Smooth muscle cell (in vitro differentiated cells): ENCODE results near the gene IMPACT. TPM values are rescaled to one million over a fixed set of nuclear protein-coding genes. Genes with fewer than 3 reads are reported as not detected.

Experiments
- DNase-seq: peaks from one replicate; lab custom pipeline; 2025; ENCODE audit not compliant: unreplicated experiment; lab: John Stamatoyannopoulos, UW
- H2AFZ ChIP-seq: fragments of 200-600 bp; sonication (generic); 2 replicates; pipeline ENCODE4 v1.6.0; 2016; ENCODE audit warnings: antibody characterized with exemption, low read depth, mild to moderate bottlenecking
- H3F3A ChIP-seq: fragments of 200-600 bp; sonication (generic); 2 replicates; pipeline ENCODE4 v1.6.0; 2017; ENCODE audit warnings: antibody characterized with exemption, low read depth
- H3K27ac ChIP-seq: fragments of 200-600 bp; sonication (generic); 2 replicates; pipeline ENCODE4 v1.5.1; 2016; ENCODE audit warnings: low read depth, mild to moderate bottlenecking
- H3K27me3 ChIP-seq: fragments of 200-600 bp; sonication (generic); 2 replicates; pipeline ENCODE4 v1.6.1; 2016; ENCODE audit warnings: low read depth, mild to moderate bottlenecking
- H3K36me3 ChIP-seq: fragments of 200-600 bp; sonication (generic); 2 replicates; pipeline ENCODE4 v1.5.1; 2016; ENCODE audit warnings: low read depth
- H3K4me1 ChIP-seq: fragments of 200-600 bp; sonication (generic); 2 replicates; pipeline ENCODE4 v1.5.1; 2016; ENCODE audit warnings: low read depth
- H3K4me2 ChIP-seq: fragments of 200-600 bp; sonication (generic); 2 replicates; pipeline ENCODE4 v1.6.0; 2016; ENCODE audit warnings: mild to moderate bottlenecking
- H3K4me3 ChIP-seq: fragments of 200-600 bp; sonication (generic); 2 replicates; pipeline ENCODE4 v1.5.1; 2016; ENCODE audit warnings: mild to moderate bottlenecking
- H3K79me2 ChIP-seq: fragments of 200-600 bp; sonication (generic); 2 replicates; pipeline ENCODE4 v1.6.0; 2016; ENCODE audit warnings: low read depth, mild to moderate bottlenecking
- H3K9ac ChIP-seq: fragments of 200-600 bp; sonication (generic); 2 replicates; pipeline ENCODE4 v1.6.0; 2016; ENCODE audit warnings: low read depth
- H3K9me3 ChIP-seq: fragments of 200-600 bp; sonication (generic); replicated peaks from 2 replicates; pipeline ENCODE4 v1.5.1; 2016; ENCODE audit warnings: low read depth
- H4K20me1 ChIP-seq: fragments of 200-600 bp; sonication (generic); 2 replicates; pipeline ENCODE4 v1.6.0; 2016; ENCODE audit warnings: low read depth
- WGBS: methylation state at CpG from one replicate; pipeline ENCODE4 v1.1.7; 2016; ENCODE audit warnings: low lambda C conversion rate; 5-methylcytosine and 5-hydroxymethylcytosine counted together
- polyA plus RNA-seq: library from polyadenylated mRNA; unstranded; fragments of >200 nt; fragmentation: Nextera tagmentation; extraction: Ambion mirVana; gene quantifications from 2 replicates; pipeline ENCODE4 v1.2.1, GENCODE V29; 2016
- small RNA-seq: library from RNA; depleted of rRNA; stranded (forward); fragments of <200 nt; gene quantifications from one replicate; pipeline ENCODE3, GENCODE V24; 2014
- total RNA-seq: library from RNA; depleted of rRNA; stranded (reverse); fragments of >200 nt; gene quantifications from 2 replicates; pipeline ENCODE4 v1.2.3, GENCODE V29; 2014
- TF ChIP-seq, protein P1 (sequence below): fragments of 200-600 bp; sonication (generic); IDR thresholded peaks from 2 replicates; pipeline ENCODE4 v1.5.1; 2017; ENCODE audit warnings: borderline replicate concordance, mild to moderate bottlenecking, antibody characterized with exemption; ENCODE audit not compliant: insufficient read depth, poor library complexity, severe bottlenecking

Gene IMPACT
- total and polyA plus RNA-seq, 2 experiments from 2014 or later, result 25.0 to 30.2 TPM

- no peaks in the 10 kb centered on the region for H4K20me1 ChIP-seq
- no peaks in the 10 kb centered on the region for H3K36me3 ChIP-seq
- H3K9me3 ChIP-seq, result no peaks in the 10 kb centered on the region
- 84% methylated on average over 7 of the region's 7 CpGs for WGBS
- no peak overlapping the region for H3K27ac ChIP-seq
- TF ChIP-seq, protein P1, sequence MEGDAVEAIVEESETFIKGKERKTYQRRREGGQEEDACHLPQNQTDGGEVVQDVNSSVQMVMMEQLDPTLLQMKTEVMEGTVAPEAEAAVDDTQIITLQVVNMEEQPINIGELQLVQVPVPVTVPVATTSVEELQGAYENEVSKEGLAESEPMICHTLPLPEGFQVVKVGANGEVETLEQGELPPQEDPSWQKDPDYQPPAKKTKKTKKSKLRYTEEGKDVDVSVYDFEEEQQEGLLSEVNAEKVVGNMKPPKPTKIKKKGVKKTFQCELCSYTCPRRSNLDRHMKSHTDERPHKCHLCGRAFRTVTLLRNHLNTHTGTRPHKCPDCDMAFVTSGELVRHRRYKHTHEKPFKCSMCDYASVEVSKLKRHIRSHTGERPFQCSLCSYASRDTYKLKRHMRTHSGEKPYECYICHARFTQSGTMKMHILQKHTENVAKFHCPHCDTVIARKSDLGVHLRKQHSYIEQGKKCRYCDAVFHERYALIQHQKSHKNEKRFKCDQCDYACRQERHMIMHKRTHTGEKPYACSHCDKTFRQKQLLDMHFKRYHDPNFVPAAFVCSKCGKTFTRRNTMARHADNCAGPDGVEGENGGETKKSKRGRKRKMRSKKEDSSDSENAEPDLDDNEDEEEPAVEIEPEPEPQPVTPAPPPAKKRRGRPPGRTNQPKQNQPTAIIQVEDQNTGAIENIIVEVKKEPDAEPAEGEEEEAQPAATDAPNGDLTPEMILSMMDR, result no peak
- no peak overlapping the region for H2AFZ ChIP-seq
- no peak overlapping the region for H3K4me3 ChIP-seq
- no peak for DNase-seq
- H3K79me2 ChIP-seq, result no peaks in the 10 kb centered on the region
- H3K27me3 ChIP-seq, result no peaks in the 10 kb centered on the region
- no peak overlapping the region for H3K4me2 ChIP-seq
- H3K4me1 ChIP-seq, result peaks cover 7% of the 10 kb centered on the region
- H3K9ac ChIP-seq, result no peak overlapping the region
- no peaks in the 10 kb centered on the region for H3F3A ChIP-seq
Measured at GRCh38 chr18:24502667-24503523, 76.4 kb downstream of the IMPACT start.

Small RNA genes within 50 kb of the gene (small RNA-seq; reads per million reads assigned to genes)
- not detected for gene RF00019

Other genes starting within 250 kb of the IMPACT start
- gene OSBPL1A, start 28.8 kb upstream of the IMPACT start, total RNA-seq, result 23.4 and 29.4 TPM in 2 replicates
- gene OSBPL1A, start 28.8 kb upstream of the IMPACT start, polyA plus RNA-seq, result 15.3 and 18.1 TPM in 2 replicates
- not detected in 2 replicates for gene HRH4, start 34.0 kb downstream of the IMPACT start, total RNA-seq
- not detected in 2 replicates for gene HRH4, start 34.0 kb downstream of the IMPACT start, polyA plus RNA-seq